ENCODE data around the gene RPLP2.

Gene RPLP2
- long read RNA-seq, donor 1, transcript RPLP2-207 (4 exons, 637 nt), result minor isoform, 127 of 1,607 reads
- long read RNA-seq, donor 1, transcript RPLP2-203 (3 exons, 489 nt), result minor isoform, 41 of 1,607 reads
- long read RNA-seq, donor 1, transcript RPLP2-205 (2 exons, 646 nt), result minor isoform, 86 of 1,607 reads
- long read RNA-seq, donor 1, transcript RPLP2-201 (5 exons, 781 nt), result major isoform, 1,204 of 1,607 reads
- long read RNA-seq, donor 1, partial matches to known transcripts, result 93 of 1,607 reads
- long read RNA-seq, donor 1, other reads (novel, unspliced or antisense), result 53 of 1,607 reads
- long read RNA-seq, donor 2, transcript RPLP2-207 (4 exons, 637 nt), result minor isoform, 89 of 1,276 reads
- long read RNA-seq, donor 2, transcript RPLP2-203 (3 exons, 489 nt), result minor isoform, 34 of 1,276 reads
- long read RNA-seq, donor 2, transcript RPLP2-201 (5 exons, 781 nt), result major isoform, 971 of 1,276 reads
- long read RNA-seq, donor 2, transcript RPLP2-205 (2 exons, 646 nt), result minor isoform, 56 of 1,276 reads
- long read RNA-seq, donor 2, partial matches to known transcripts, result 85 of 1,276 reads
- long read RNA-seq, donor 2, other reads (novel, unspliced or antisense), result 39 of 1,276 reads
- long read RNA-seq, donor 3, transcript RPLP2-203 (3 exons, 489 nt), result minor isoform, 22 of 901 reads
- long read RNA-seq, donor 3, transcript RPLP2-205 (2 exons, 646 nt), result minor isoform, 65 of 901 reads
- long read RNA-seq, donor 3, transcript RPLP2-207 (4 exons, 637 nt), result minor isoform, 98 of 901 reads
- long read RNA-seq, donor 3, transcript RPLP2-201 (5 exons, 781 nt), result major isoform, 630 of 901 reads
- long read RNA-seq, donor 3, partial matches to known transcripts, result 56 of 901 reads
- long read RNA-seq, donor 3, other reads (novel, unspliced or antisense), result 30 of 901 reads
- long read RNA-seq, donor 4, transcript RPLP2-207 (4 exons, 637 nt), result minor isoform, 133 of 1,506 reads
- long read RNA-seq, donor 4, transcript RPLP2-201 (5 exons, 781 nt), result major isoform, 1,080 of 1,506 reads
- long read RNA-seq, donor 4, transcript RPLP2-203 (3 exons, 489 nt), result minor isoform, 45 of 1,506 reads
- long read RNA-seq, donor 4, transcript RPLP2-205 (2 exons, 646 nt), result minor isoform, 70 of 1,506 reads
- long read RNA-seq, donor 4, partial matches to known transcripts, result 108 of 1,506 reads
- long read RNA-seq, donor 4, other reads (novel, unspliced or antisense), result 66 of 1,506 reads
- long read RNA-seq, donor 5, transcript RPLP2-201 (5 exons, 781 nt), result major isoform, 1,371 of 1,877 reads
- long read RNA-seq, donor 5, transcript RPLP2-203 (3 exons, 489 nt), result minor isoform, 35 of 1,877 reads
- long read RNA-seq, donor 5, transcript RPLP2-205 (2 exons, 646 nt), result minor isoform, 88 of 1,877 reads
- long read RNA-seq, donor 5, transcript RPLP2-207 (4 exons, 637 nt), result minor isoform, 180 of 1,877 reads
- long read RNA-seq, donor 5, partial matches to known transcripts, result 131 of 1,877 reads
- long read RNA-seq, donor 5, other reads (novel, unspliced or antisense), result 70 of 1,877 reads
- long read RNA-seq, donor 6, transcript RPLP2-205 (2 exons, 646 nt), result minor isoform, 102 of 1,631 reads
- long read RNA-seq, donor 6, transcript RPLP2-207 (4 exons, 637 nt), result minor isoform, 138 of 1,631 reads
- long read RNA-seq, donor 6, transcript RPLP2-203 (3 exons, 489 nt), result minor isoform, 67 of 1,631 reads
- long read RNA-seq, donor 6, transcript RPLP2-201 (5 exons, 781 nt), result major isoform, 1,130 of 1,631 reads
- long read RNA-seq, donor 6, partial matches to known transcripts, result 152 of 1,631 reads
- long read RNA-seq, donor 6, other reads (novel, unspliced or antisense), result 40 of 1,631 reads
- long read RNA-seq, donor 7, transcript RPLP2-203 (3 exons, 489 nt), result minor isoform, 64 of 2,436 reads
- long read RNA-seq, donor 7, transcript RPLP2-201 (5 exons, 781 nt), result major isoform, 1,813 of 2,436 reads
- long read RNA-seq, donor 7, transcript RPLP2-207 (4 exons, 637 nt), result minor isoform, 191 of 2,436 reads
- long read RNA-seq, donor 7, transcript RPLP2-205 (2 exons, 646 nt), result minor isoform, 88 of 2,436 reads
- long read RNA-seq, donor 7, partial matches to known transcripts, result 164 of 2,436 reads
- long read RNA-seq, donor 7, other reads (novel, unspliced or antisense), result 116 of 2,436 reads
- long read RNA-seq, donor 8, transcript RPLP2-207 (4 exons, 637 nt), result minor isoform, 104 of 1,305 reads
- long read RNA-seq, donor 8, transcript RPLP2-201 (5 exons, 781 nt), result major isoform, 981 of 1,305 reads
- long read RNA-seq, donor 8, transcript RPLP2-203 (3 exons, 489 nt), result minor isoform, 26 of 1,305 reads
- long read RNA-seq, donor 8, transcript RPLP2-205 (2 exons, 646 nt), result minor isoform, 57 of 1,305 reads
- long read RNA-seq, donor 8, partial matches to known transcripts, result 86 of 1,305 reads
- long read RNA-seq, donor 8, other reads (novel, unspliced or antisense), result 49 of 1,305 reads

DNA sequence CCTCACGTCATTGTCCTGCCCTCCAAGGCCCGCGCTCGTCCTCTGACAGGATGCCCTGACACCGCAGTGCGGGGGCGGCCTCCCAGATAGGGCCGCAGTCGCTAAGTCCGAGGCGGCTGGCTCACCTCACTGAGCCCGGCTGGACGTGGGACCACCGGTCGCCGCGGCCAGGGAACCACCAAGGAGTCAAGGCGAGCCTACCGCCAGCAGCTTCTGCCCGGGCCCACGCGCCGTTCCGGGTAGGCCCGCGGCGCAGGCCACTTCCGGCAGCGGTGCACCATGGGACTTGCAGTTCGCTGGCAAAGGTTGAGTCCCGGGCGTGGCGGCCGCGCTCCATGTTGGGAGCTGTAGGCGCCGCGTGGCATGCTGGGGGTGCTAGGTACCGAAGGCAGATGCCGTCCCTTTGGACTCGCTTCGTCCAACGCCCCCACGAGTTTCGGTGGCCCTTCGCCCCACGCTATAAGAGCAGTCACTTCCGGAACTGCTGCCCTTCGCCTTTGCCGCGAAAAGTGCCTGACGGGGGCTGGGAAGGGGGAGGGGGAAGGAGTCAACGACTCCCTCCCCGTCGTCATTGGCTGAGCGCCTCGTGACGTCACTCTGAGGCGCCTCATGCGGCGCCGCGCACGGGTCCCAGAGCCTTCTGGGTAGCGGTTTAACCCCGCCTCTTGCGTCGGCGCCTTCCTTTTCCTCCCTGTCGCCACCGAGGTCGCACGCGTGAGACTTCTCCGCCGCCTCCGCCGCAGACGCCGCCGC, at the start of gene RPLP2:
TSS of gene RPLP2 (plus strand) at position 681 of the 753 bp plus-strand sequence. CDS start 268 bp downstream, outside the sequence.
- DNase-seq, result peak; percentile 100

DNA sequence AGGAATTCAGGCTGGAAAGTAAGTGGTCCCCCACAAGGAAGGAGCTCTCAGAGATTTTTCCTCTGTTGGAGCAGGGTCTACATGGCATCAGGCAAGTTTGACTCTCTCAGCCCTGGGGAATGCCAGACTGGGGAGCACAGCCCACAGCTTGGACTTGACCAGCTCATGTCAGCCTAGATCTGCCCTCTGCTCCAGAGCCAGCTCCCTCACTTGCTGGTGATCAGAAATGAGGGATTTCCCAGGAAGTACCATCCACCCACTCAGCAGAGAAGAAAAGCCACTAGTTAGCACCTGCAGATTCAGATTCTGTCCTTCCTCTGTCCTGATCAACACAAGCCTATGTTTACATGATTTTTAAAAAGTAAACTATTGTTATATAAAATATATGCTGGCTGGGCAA, 49.5 kb upstream of the RPLP2 start:
- no peak for DNase-seq

DNA sequence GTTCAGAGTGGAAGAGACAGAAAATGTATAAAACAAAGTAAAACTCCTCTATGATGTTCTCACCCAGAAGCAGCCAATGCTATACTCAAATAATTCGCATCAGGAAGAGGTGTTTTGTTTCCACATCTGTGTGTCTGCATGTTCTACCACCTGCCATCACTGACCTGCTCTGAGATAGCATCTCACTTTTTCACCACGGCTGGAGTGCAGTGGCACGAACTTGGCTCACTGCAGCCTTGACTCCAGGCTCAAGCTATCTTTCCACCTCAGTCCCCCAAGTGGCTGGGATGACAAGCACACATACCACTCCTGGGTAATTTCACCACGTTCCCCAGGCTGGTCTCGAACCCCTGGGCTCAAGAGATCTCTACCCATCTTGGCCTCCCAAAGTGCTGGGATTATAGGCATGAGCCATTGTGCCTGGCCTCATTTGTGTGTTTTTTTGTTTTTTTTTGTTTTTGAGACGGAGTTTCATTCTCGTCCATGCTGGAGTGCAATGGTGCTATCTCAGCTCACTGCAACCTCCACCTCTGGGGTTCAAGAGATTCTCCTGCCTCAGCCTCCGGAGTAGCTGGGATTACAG, 48.1 kb upstream of the RPLP2 start:
- no peak for DNase-seq

DNA sequence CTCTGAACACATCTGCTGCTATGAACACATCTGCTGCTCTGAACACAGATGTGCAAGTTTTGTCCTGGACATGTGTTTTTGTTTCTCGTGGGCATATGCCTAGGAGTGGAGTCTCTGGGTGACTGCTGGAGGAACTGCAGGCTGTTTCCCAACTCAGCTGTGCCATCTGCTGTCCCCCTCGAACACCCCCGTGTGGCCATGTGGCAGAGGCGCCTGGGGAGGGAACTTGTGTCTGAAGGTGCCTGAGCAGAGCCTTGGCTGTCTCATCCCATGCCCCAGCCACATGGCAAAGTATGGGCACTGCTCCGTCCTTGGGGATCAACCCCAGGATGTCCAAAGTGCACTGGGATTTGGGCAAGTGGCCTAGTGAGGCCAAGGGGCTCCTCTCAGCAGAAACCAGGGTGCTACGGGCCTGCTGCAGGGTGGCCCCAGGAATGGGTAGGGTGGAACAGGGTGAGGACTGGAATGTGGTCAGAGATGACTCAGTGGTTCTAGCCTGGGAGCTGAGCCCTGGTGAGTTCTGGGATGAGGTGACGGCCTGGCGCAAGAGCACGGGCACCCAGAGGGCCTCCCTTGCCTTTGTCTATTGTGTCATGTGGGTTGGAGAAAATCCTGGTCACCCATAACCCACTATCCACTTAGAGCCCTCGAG, 47.2 kb upstream of the RPLP2 start:
- DNase-seq, result no peak

DNA sequence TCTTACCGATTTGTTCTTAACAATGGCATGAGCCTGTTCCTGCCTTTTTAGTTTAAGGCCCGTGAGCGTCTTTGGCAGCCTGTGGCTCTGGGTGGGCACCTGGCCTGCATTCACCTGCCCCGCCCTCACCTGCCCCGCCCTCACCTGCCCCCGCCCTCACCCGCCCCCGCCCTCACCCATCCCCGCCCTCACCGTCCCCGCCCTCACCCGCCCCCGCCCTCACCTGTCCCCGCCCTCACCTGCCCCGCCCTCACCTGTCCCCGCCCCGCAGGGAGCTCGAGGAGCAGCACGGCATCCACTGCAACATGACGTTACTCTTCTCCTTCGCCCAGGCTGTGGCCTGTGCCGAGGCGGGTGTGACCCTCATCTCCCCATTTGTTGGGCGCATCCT, 46.7 kb upstream of the RPLP2 start:
- DNase-seq, result no peak

DNA sequence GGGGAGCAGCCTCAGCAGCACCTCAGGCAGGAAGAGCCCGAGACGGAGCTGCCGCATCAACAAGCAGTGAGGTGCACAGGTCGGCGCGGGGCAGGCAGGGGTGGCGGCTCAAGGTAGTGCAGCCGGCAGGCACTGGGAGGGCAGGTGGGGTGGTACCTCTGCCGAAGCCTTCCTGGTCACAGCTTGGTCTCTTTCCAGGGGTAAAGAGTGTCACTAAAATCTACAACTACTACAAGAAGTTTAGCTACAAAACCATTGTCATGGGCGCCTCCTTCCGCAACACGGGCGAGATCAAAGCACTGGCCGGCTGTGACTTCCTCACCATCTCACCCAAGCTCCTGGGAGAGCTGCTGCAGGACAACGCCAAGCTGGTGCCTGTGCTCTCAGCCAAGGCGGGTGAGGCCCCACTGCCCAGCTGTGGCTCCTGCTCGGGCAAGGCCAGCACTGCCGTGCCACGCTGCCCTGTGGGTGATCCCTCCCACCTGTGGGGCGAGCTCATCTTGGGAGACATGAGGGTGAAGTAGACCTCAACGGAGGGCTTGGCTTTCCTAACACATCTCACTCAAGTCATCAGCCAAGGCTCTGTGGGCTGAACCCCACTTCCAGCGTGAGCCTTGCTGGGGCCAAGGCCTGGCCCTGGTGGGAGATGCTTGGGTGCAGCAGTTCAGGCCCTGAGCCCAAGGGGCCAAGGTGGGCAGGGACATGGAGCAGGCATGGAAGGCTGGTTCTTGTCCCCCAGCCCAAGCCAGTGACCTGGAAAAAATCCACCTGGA, 46.0 kb upstream of the RPLP2 start:
- DNase-seq, result no peak

DNA sequence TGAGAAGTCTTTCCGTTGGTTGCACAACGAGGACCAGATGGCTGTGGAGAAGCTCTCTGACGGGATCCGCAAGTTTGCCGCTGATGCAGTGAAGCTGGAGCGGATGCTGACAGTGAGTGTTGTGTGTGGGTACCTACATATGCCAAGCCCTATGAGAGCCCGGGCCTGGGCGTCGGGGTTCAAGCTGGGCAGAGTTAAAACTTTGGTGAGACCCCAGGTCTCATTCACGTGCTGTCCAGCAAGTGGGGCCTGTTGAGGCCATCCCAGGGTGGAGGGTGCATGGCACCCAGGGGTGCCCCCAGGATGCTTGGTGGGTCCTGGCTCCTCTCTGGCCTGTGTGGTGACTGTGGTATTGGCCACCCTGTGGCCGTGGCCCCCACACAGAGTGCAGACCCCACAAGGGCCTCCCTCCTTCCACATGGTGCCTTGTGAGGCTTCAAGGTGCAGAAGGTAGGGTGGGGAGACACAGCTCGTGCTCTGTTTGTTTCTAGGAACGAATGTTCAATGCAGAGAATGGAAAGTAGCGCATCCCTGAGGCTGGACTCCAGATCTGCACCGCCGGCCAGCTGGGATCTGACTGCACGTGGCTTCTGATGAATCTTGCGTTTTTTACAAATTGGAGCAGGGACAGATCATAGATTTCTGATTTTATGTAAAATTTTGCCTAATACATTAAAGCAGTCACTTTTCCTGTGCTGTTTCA, 45.3 kb upstream of the RPLP2 start:
- DNase-seq, result no peak

DNA sequence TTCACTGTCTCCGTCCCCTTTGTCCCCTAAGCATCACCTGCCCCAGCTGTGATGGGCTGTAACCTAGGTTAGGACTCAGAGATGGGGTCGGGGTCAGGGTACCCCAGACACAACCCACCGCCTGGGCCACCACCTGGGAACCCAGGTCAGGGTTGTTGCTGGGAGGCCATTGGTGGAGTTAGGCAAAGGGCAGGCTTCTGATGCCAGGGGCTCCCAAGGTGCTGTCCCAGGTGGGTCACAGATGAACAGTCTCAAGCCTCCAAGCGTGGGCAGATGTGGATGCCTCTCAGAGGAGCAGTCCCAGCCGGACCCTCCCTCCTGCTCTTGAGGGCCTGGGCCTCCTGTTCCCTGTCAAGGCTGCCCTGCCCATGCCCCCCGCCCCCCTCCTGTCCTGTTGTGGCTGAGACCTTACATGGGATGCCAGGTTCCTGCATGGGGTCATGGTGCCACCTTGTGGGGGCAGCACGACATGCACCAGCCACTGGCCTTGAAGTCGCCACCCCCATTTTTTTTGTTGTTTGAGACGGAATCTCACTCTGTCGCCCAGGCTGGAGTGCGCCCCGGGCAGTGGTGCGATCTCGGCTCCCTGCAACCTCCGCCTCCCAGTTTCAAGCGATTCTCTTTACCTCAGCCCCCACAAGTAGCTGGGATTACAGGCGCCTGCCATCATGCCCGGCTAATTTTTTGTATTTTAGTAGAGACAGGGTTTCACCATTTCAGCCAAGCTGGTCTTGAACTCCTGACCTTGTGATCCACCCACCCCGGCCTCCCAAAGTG, 44.6 kb upstream of the RPLP2 start:
- DNase-seq, result no peak

DNA sequence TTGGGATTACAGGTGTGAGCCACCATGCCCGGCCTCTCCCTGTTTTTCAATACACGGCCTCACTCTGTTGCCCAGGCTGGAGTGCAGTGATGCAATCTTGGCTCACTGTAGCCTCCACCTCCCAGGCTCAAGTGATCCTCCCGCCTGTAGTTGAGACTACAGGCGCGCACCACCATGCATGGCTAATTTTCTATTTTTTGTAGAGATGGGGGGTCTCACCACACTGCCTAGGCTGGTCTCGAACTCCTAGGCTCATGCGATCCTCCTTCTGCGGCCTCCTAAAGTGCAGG, 44.0 kb upstream of the RPLP2 start:
- no peak for DNase-seq

DNA sequence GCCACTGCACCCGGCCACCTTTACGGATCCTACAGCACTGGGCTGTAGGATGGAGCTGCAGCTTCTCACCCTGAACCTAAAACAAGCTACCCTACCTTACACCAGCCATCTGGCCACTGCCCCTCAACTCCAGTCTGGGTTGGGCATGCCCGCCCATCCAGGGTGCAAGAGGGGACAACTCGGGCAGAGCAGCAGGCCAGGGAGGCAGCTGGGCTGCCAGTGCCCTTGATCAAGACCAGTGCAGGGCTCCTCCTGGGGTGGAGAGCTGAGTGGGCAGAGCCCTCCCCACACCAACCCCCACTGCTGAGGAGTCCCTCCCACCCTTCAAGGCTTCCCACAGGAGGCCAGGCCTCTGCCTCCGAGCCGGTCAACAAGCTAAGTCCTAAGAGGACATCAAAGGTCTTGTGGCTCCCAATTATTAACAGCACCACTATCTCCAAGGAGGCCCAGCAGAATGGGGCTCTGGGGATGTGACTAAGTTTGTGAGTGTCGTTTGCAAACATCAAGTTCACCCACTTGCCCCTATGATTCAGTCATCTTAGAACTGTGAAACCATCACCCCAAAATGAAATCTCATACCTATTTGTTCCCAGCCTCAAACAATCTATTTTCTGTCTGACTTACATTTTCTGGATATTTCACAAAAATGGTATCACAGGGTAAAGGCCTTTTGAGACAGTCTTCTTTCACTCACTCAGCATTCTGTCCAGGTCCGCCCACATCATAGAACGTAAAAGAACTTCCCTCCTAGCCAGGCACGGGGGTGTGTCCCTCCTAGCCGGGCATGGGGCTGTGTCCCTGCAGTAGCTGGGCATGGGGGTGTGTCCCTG, 43.4 kb upstream of the RPLP2 start:
- DNase-seq, result no peak

DNA sequence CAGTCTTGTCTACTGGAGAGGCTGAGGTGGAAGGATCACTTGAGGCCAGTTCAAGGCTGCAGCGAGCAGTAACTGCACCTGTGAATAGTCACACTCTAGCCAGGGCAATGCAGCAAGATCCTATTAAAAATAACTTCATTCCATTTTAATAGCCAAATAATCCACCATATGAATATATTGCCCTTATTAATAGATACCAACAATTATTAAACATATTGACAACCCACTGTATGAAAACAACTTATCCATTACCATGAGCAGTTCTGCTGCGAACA, 42.9 kb upstream of the RPLP2 start:
- no peak for DNase-seq

DNA sequence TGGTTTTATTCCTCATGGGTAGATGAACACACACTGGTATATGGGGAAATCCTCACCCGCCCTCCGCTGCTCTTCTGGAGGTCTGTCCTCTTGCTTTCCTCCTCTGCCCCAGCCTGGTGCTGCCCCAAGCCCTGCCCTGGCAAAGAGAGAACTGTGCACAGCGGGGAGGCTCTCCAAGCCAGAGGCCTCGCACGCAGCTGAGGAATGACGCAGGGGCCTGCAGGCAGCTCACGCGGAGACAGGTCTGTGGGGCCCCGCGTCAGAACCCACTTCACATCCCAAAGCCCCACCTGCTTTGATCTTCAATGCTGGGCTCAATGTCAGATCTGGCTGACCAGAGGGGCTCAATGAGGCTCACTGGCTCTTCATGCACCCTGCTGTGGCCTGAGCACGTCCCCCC, 42.5 kb upstream of the RPLP2 start:
- no peak for DNase-seq

DNA sequence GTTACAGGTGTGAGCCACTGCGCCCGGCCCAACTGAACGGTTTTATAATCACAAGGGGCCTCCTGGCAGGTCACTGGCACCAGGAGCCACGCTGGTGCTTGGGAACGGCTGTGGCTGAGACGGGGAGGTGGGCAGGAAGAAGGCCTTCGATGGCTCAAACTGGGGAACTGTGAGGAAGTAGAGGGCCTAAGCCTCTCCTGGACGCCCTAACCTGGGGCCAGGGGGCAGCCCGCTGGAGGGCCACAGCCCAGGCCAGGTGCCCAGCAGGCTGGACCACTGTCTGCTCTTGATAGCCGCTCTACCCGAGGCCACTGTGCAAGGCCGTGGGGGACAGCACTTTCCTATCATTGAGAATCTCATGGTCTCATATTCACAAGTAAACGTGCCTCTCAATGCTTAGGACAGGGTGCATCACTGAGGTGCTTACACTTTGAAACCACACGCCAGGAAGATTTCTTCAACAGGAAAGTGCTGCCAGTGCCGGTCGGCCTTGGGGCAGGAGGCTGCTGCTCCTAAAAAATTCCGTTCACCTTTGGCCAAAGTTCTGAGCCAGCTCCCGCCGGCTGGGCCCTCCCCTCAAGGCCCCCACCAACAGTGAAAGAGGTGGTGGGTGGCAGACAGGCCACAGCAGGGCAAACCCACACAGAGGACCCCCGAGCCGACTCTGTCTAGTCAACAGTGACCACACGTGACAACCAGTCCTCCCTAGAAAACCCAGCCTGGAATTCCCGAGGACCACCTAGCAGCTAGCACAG, 39.7 kb upstream of the RPLP2 start:
- DNase-seq, result no peak

DNA sequence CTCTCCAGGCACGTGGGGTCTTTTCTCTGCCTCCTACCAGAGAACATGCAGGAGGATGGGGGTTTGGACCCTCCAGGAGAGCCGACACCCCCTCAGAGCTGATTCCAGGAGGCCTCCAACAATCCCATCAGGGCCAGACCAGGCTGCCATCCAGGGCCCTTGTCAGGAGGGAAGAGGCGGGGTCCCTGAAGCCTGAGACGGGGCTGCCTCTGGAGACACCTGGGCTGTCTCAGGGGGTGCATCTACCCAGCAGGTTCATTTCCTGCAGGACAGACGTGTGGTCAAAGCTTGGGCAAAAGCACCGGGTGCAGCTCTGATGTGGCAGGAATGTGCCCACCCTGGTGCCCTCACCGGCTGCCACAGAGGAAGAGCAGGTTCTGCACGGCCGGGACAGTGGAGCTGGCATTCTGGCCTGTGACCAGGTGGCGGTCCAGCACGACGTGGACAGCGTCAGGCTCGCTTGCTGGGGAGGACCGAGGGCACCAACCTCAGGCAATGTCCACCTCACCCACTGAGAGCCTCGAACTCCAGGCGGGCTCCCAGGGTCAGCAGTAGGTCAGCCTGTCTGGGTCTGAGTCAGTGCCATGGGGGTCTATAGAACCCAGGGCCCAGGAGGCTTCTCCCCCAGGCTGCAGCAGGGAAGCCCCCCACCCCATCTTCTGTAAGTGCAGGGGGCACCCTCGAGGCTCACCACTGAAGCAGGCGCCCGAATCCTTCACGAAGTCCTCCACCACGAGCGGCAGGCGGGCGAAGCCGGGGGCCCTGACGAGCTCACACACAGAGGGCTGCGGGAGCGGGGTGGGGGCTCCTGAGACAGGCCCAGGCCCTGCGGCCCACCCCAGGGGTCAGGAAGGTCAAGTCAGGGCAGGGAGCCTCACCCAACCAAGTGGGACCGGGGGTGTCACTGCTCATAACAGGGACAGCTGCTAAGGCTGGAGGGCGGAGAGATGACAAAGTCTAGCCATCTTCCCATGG, 38.8 kb upstream of the RPLP2 start:
- DNase-seq, result no peak
